ENCODE results near the gene TM4SF1. TPM values are rescaled to one million over a fixed set of nuclear protein-coding genes. Genes with fewer than 3 reads are reported as not detected.
A peak's percentile ranks its signal among the peaks of the same experiment; 100 is the strongest.
"Not testable (repeated sequence)": the region's sequence is repeated elsewhere in the genome, so short reads cannot be mapped to it uniquely, and the experiment has no call there.

TM4SF1 gene
- total RNA-seq, 2 donors from 2014 or later, result 0.83 TPM; not detected in 1

DNA sequence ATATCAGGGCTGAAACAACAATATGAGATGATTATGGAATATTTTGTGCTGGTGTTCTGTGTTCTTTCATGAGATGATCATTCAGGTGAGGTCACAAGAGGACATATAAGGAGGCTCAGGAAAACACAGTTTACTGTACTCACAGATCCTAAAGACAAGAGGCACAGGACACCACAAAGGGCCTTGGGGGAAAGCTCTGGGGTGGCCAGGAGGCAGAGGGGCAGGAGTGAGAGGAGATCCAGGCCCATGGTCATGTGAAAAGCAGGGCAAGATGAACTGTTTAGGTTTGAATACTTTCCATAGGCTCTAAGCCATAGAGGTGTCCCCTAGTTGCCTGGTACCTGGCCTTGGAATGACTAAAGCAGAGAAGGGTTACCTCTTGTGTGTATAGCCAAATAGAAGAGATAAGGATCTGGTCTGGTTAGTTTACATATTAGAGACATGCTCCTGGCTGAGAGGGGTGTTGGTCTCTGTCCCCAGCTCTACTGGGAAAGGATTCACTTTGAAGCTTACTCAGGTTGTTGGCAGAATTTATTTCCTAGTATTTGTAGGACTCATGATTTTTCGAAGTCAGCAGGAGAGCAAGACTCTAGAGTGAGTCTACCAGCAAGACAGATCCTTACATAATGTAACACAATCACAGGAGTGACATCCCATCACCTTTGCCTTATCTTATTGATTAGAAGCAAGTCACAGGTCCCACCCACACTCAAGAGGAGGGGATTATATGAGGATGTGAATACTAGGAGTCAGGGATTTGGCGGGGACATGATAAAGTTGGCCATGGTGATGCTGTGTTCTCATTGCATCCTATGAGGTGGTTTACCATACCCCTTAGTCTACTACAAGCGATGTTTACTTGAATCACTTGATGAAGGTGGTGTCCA lies 11.3 kb upstream of the TM4SF1 start:
- H3K4me3 Mint-ChIP-seq, result no peak overlapping the region

DNA sequence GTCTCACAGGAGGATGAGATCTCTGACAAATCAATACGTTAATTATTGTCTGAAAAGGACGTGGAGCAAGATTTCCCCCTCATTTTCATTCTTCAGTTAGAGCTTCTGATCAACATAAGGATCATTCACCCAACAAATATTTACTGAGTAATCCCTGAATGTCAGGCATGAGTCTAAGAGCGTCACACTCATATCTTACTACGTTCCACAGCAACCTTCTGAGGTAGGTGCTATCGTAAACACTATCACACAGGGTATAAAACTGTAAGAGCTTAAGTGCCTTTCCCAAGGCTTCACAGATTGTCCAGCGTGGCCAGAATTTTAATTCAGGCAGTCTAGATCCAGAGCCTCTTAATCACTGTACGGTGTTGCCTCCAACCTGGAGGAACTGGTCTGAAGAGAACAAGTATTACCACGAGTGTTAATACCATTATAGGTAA lies 10.6 kb upstream of the TM4SF1 start:
- H3K4me1 Mint-ChIP-seq, result peaks cover 2% of the 10 kb centered on the region
- no peaks in the 10 kb centered on the region for H3K36me3 Mint-ChIP-seq (ENCODE audit: low read depth)
- H3K4me3 Mint-ChIP-seq, result no peak overlapping the region
- H3K27ac Mint-ChIP-seq, result no peak overlapping the region
- ATAC-seq (no peak), DNase-seq (no peak)
- H3K9me3 ChIP-seq (ENCODE audit: control insufficient read depth, low read length, poor library complexity, severe bottlenecking), result no peaks in the 10 kb centered on the region
- peaks cover 43% of the 10 kb centered on the region for H3K27me3 Mint-ChIP-seq

More for the DNA sequence above, 11.3 kb upstream of the TM4SF1 start:
- ATAC-seq, result no peak
- DNase-seq, result no peak
- Mint-ChIP-seq H3K4me1 (peaks cover 2% of the 10 kb centered on the region), H3K27ac (no peak overlapping the region), H3K36me3 (ENCODE audit: low read depth) (no peaks in the 10 kb centered on the region), H3K27me3 (peaks cover 37% of the 10 kb centered on the region)
- H3K9me3 ChIP-seq (ENCODE audit: control insufficient read depth, low read length, poor library complexity, severe bottlenecking), result no peaks in the 10 kb centered on the region

DNA sequence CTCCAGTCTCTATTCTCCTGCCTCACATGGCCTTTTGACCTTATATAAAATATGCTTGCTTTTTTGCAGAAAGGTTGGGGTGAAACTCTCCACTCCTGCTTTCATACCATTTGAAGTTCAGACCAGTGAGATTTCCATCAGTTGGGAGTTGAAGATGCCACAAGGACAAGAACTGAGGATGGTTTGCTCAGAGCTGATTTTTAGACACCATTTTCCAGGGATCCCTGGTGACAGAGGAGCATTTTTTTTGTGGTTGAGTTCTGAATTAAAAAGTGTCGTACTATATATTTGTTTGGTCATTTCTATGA lies 8.8 kb upstream of the TM4SF1 start:
- Mint-ChIP-seq H3K4me1 (peaks cover 2% of the 10 kb centered on the region), H3K27ac (no peak overlapping the region), H3K27me3 (peaks cover 35% of the 10 kb centered on the region), H3K4me3 (no peak overlapping the region), H3K36me3 (ENCODE audit: low read depth) (no peaks in the 10 kb centered on the region)
- no peaks in the 10 kb centered on the region for H3K9me3 ChIP-seq (ENCODE audit: control insufficient read depth, low read length, poor library complexity, severe bottlenecking)
- ATAC-seq (no peak), DNase-seq (no peak)

GRCh38 chr3:149385617-149386298 lies 8.3 kb upstream of the TM4SF1 start:
- peaks cover 30% of the 10 kb centered on the region for H3K27me3 Mint-ChIP-seq
- H3K4me1 Mint-ChIP-seq, result peaks cover 2% of the 10 kb centered on the region
- no peaks in the 10 kb centered on the region for H3K36me3 Mint-ChIP-seq (ENCODE audit: low read depth)
- no peak overlapping the region for H3K4me3 Mint-ChIP-seq
- DNase-seq, result no peak
- H3K9me3 ChIP-seq (ENCODE audit: control insufficient read depth, low read length, poor library complexity, severe bottlenecking), result no peaks in the 10 kb centered on the region
- no peak overlapping the region for H3K27ac Mint-ChIP-seq
- no peak for ATAC-seq

DNA sequence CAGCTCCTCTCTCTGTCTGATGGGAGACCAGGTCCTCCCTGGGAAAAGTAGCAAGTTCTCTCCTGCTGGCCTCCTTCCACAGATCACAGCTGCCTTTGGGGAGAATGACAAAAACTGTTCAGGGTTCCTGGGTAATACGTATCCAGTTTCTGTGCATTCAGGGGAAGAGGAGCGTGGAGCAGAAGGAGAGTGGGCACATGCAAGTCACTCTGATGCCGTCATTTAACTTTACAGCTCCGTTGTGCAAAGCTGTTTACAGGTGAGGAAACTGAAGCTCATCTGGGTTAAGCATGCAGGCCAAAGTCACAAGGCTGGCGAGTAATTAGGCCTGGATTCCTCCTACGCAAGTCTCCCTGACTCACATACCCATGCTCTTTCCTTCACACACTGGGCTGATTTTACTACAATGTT lies 7.5 kb upstream of the TM4SF1 start:
- H3K27me3 Mint-ChIP-seq, result peaks cover 30% of the 10 kb centered on the region
- no peak overlapping the region for H3K4me3 Mint-ChIP-seq
- H3K9me3 ChIP-seq (ENCODE audit: control insufficient read depth, low read length, poor library complexity, severe bottlenecking), result no peaks in the 10 kb centered on the region
- H3K4me1 Mint-ChIP-seq, result peaks cover 2% of the 10 kb centered on the region
- DNase-seq (no peak), ATAC-seq (no peak)
- no peaks in the 10 kb centered on the region for H3K36me3 Mint-ChIP-seq (ENCODE audit: low read depth)
- H3K27ac Mint-ChIP-seq, result no peak overlapping the region

- no peaks in the 10 kb centered on the region for H3K36me3 Mint-ChIP-seq (ENCODE audit: low read depth)
- H3K9me3 ChIP-seq (ENCODE audit: control insufficient read depth, low read length, poor library complexity, severe bottlenecking), result no peaks in the 10 kb centered on the region
- H3K27ac Mint-ChIP-seq, result no peak overlapping the region
- ATAC-seq (no peak), DNase-seq (no peak)
- peaks cover 2% of the 10 kb centered on the region for H3K4me1 Mint-ChIP-seq
- H3K4me3 Mint-ChIP-seq, result no peak overlapping the region
- H3K27me3 Mint-ChIP-seq, result peaks cover 30% of the 10 kb centered on the region
These were observed 6.7 kb upstream of the TM4SF1 start for GRCh38 chr3:149384167-149384566.

- no peak overlapping the region for H3K27ac Mint-ChIP-seq
- DNase-seq, result no peak
- ATAC-seq, result no peak
- H3K9me3 ChIP-seq (ENCODE audit: control insufficient read depth, low read length, poor library complexity, severe bottlenecking), result no peaks in the 10 kb centered on the region
- H3K36me3 Mint-ChIP-seq (ENCODE audit: low read depth), result peaks cover 2% of the 10 kb centered on the region
- H3K27me3 Mint-ChIP-seq, result peaks cover 32% of the 10 kb centered on the region
- peaks cover 2% of the 10 kb centered on the region for H3K4me1 Mint-ChIP-seq
- H3K4me3 Mint-ChIP-seq, result no peak overlapping the region
These were observed 6.3 kb upstream of the TM4SF1 start for GRCh38 chr3:149383703-149384102.

DNA sequence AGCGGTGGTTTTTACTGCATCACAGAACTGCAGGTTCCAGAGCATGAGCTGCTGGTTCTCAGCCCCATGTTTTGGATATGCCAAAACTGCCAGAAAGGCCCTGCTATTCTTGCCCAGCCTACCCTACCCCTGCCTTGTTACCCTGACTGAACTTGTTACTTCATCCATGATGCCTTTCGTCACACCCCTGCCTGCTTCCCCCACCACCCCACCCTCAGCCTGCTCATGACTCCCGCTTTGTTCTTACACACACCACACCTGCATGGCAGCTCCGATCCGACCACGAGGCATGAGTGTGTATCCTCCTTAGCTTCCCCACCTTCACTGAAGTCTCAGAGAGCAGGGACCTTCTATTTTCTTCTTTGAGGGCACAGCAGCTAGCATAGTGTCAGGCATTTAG lies 5.1 kb upstream of the TM4SF1 start:
- H3K36me3 Mint-ChIP-seq (ENCODE audit: low read depth), result peaks cover 3% of the 10 kb centered on the region
- peaks cover 4% of the 10 kb centered on the region for H3K4me1 Mint-ChIP-seq
- no peak for ATAC-seq
- no peak overlapping the region for H3K4me3 Mint-ChIP-seq
- no peak overlapping the region for H3K27ac Mint-ChIP-seq
- H3K27me3 Mint-ChIP-seq, result peaks cover 29% of the 10 kb centered on the region
- DNase-seq, result no peak
- no peaks in the 10 kb centered on the region for H3K9me3 ChIP-seq (ENCODE audit: control insufficient read depth, low read length, poor library complexity, severe bottlenecking)

DNA sequence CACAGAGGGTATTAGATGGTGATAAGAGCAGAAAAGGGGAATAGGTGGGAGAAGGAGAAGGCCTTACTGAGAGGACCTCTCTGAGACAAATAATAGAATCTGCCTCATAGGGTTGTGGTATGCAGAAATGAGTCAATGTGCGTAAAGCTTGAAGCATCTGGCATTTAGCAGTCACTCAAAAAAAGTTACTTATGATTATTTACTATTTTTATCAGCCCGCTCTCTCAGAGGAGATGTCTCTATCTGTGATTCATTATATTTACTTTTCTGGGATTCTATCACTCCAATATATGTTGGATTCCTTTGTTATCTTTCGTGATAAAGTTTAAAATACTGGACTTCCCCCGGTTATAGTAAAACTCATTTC lies 4.6 kb upstream of the TM4SF1 start:
- H3K9me3 ChIP-seq (ENCODE audit: control insufficient read depth, low read length, poor library complexity, severe bottlenecking), result no peaks in the 10 kb centered on the region
- peaks cover 33% of the 10 kb centered on the region for H3K27me3 Mint-ChIP-seq
- DNase-seq (no peak), ATAC-seq (no peak)
- no peak overlapping the region for H3K27ac Mint-ChIP-seq
- H3K4me1 Mint-ChIP-seq, result peaks cover 4% of the 10 kb centered on the region
- H3K4me3 Mint-ChIP-seq, result no peak overlapping the region
- peaks cover 3% of the 10 kb centered on the region for H3K36me3 Mint-ChIP-seq (ENCODE audit: low read depth)

DNA sequence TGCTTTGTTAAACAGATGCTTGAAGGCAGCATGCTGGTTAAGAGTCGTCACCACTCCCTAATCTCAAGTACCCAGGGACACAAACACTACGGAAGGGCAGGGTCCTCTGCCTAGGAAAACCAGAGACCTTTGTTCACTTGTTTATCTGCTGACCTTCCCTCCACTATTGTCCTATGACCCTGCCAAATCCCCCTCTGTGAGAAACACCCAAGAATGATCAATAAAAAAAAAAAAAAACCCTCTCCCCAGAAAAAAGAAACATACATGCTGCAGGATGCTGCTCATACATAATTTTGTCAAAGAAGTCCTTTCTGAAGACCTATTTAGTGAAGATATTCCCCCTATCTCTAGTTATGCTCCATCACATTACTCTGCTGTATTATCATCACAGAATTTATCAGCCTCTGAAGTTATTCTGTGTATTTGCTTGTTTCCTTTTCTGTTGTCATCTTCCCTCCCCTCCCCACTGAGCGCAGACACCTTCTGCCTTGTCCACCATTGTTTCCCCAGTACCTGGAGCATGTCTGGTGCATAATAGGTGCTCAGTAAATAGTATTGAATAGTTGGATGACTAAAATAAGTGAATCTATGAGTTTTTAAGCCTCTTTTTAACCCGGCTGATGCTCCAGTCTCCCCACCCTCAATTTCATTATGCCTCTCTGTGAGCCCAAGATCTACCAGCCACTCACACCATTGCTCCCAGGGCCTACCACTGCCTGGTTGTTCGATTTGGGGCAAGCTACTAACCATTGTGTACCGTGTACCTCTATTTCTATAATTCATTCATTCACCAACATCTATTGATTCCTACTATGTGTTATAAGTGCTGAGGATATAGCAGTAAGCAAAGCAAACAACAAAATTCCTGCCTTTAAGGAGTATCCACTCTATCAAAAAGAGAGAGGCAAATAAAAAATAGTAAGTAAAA lies 4.0 kb upstream of the TM4SF1 start:
- Mint-ChIP-seq H3K4me3 (no peak overlapping the region), H3K27me3 (peaks cover 38% of the 10 kb centered on the region), H3K4me1 (peaks cover 4% of the 10 kb centered on the region), H3K27ac (no peak overlapping the region), H3K36me3 (ENCODE audit: low read depth) (peaks cover 3% of the 10 kb centered on the region)
- ATAC-seq (no peak), DNase-seq (no peak)
- H3K9me3 ChIP-seq (ENCODE audit: control insufficient read depth, low read length, poor library complexity, severe bottlenecking), result no peaks in the 10 kb centered on the region

DNA sequence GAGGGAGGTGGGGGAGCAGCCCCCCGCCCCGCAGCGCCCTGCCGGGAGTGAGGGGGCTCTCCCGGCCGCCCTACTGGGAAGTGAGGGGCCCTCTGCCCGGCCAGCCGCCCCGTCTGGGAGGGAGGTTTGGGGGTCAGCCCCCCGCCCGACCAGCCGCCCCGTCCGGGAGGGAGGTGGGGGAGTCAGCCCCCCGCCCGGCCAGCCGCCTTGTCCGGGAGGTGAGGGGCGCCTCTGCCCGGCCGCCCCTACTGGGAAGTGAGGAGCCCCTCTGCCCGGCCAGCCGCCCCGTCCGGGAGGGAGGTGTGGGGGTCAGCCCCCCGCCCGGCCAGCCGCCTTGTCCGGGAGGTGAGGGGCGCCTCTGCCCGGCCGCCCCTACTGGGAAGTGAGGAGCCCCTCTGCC lies 2.8 kb upstream of the TM4SF1 start:
- H3K27ac Mint-ChIP-seq; H3K4me3 Mint-ChIP-seq; H3K4me1 Mint-ChIP-seq; DNase-seq; H3K36me3 Mint-ChIP-seq (ENCODE audit: low read depth); H3K9me3 ChIP-seq (ENCODE audit: control insufficient read depth, low read length, poor library complexity, severe bottlenecking); ATAC-seq: not testable (repeated sequence)
- peaks cover 30% of the 10 kb centered on the region for H3K27me3 Mint-ChIP-seq

GRCh38 chr3:149378478-149379309 lies 1.2 kb upstream of the TM4SF1 start:
- H3K9me3 ChIP-seq (ENCODE audit: control insufficient read depth, low read length, poor library complexity, severe bottlenecking), result no peaks in the 10 kb centered on the region
- H3K4me3 Mint-ChIP-seq, result no peak overlapping the region
- no peak for DNase-seq
- peaks cover 31% of the 10 kb centered on the region for H3K27me3 Mint-ChIP-seq
- ATAC-seq, result no peak
- H3K4me1 Mint-ChIP-seq, result peaks cover 3% of the 10 kb centered on the region
- H3K36me3 Mint-ChIP-seq (ENCODE audit: low read depth), result peaks cover 3% of the 10 kb centered on the region
- peak overlapping the region; percentile 34 for H3K27ac Mint-ChIP-seq
